Transverse colon (tissue), 4 donors: ENCODE results near the gene AHDC1. TPM values are rescaled to one million over a fixed set of nuclear protein-coding genes. Genes with fewer than 3 reads are reported as not detected.

Experiments used
- DNase-seq: peaks from one replicate; pipeline ENCODE4 v3.0.0-alpha.2; 2019
- H3K27ac ChIP-seq, 4 donors: fragments of 200-600 bp; sonication (generic); 2 replicates each; pipeline ENCODE4 v1.5.1; 2016 to 2018; ENCODE audit warnings: inconsistent platforms in 4 of 4
- H3K27me3 ChIP-seq: fragments of 200-600 bp; sonication (generic); 2 replicates; pipeline ENCODE4 v1.5.1; 2017; ENCODE audit warnings: inconsistent platforms
- H3K36me3 ChIP-seq, 4 donors: fragments of 200-600 bp; sonication (generic); 2 replicates each; pipeline ENCODE4 v1.5.1; 2017 to 2019; ENCODE audit warnings: inconsistent platforms in 4 of 4
- H3K4me1 ChIP-seq, 4 donors: fragments of 200-600 bp; sonication (generic); 2 replicates each; pipeline ENCODE4 v1.5.1; 2017 to 2020; ENCODE audit warnings: inconsistent platforms in 4 of 4
- H3K4me3 ChIP-seq, 4 donors: fragments of 200-600 bp; sonication (generic); 1 replicate in 1 of 4; 2 replicates in 3 of 4; pipeline versions ENCODE4 v1.5.1 to v1.6.1; 2017 to 2019; ENCODE audit warnings: inconsistent platforms in 4 of 4
- H3K9me3 ChIP-seq, 2 donors: fragments of 200-600 bp; sonication (generic); 2 replicates each; pipeline ENCODE4 v1.5.1; 2017 to 2019; ENCODE audit warnings: inconsistent platforms in 2 of 2
- EP300 ChIP-seq: sonication (generic); formaldehyde crosslinking; IDR thresholded peaks from one replicate; pipeline ENCODE4 v1.6.1; 2017; ENCODE audit warnings: antibody characterized with exemption, low read depth
- POLR2A ChIP-seq: fragments of 450-650 bp; IDR thresholded peaks from one replicate; pipeline ENCODE4 v1.6.1; 2016; ENCODE audit warnings: antibody characterized with exemption, mild to moderate bottlenecking, moderate library complexity
- POLR2AphosphoS5 ChIP-seq, 3 donors: sonication (generic); formaldehyde crosslinking; IDR thresholded peaks; one replicate each; pipeline ENCODE4 v1.6.1; 2016; ENCODE audit warnings: antibody characterized with exemption in 3 of 3
- WGBS, 2 donors: methylation state at CpG; one replicate each; pipeline ENCODE4 v1.1.5; 2018; ENCODE audit warnings: low coverage in 1 of 2; 5-methylcytosine and 5-hydroxymethylcytosine counted together
- in situ Hi-C, 4 donors: fragments of 200-750 bp; cut with MboI; loops; one replicate each; pipeline versions ENCODE4 v1.15.0 to v1.15.1; 2017; ENCODE audit warnings: low sequenced_read_pairs in 3 of 4, low pct_ligation_motif_present in 1 of 4, low pct_unique_long_range_greater_than_20kb in 1 of 4
- intact Hi-C: fragments of 100-400 bp; cut with DNase I; formaldehyde crosslinking; loops from one replicate; pipeline ENCODE4 v1.15.1; 2023; ENCODE audit warnings: low total_unique reads
- total RNA-seq, 4 donors: library from RNA; depleted of rRNA; stranded (reverse); fragments of >200 nt; gene quantifications; one replicate each; pipeline ENCODE4 v1.1.0, GENCODE V29; 2016
- TF ChIP-seq, protein P1 (sequence below), 5 experiments: fragments of 200-600 bp in 3 of 5; fragments of 450-650 bp in 2 of 5; sonication (generic) in 3 of 5; IDR thresholded peaks; 1 replicate in 2 of 5; 2 replicates in 3 of 5; pipeline ENCODE4 v1.5.1; 2016 to 2017; ENCODE audit warnings: antibody characterized with exemption in 5 of 5, inconsistent platforms in 3 of 5, mild to moderate bottlenecking in 2 of 5, moderate library complexity in 1 of 5

The AHDC1 gene
- total RNA-seq, 4 donors from 2014 or later = 11.7 to 34.4 (median 21.3) TPM

DNA sequence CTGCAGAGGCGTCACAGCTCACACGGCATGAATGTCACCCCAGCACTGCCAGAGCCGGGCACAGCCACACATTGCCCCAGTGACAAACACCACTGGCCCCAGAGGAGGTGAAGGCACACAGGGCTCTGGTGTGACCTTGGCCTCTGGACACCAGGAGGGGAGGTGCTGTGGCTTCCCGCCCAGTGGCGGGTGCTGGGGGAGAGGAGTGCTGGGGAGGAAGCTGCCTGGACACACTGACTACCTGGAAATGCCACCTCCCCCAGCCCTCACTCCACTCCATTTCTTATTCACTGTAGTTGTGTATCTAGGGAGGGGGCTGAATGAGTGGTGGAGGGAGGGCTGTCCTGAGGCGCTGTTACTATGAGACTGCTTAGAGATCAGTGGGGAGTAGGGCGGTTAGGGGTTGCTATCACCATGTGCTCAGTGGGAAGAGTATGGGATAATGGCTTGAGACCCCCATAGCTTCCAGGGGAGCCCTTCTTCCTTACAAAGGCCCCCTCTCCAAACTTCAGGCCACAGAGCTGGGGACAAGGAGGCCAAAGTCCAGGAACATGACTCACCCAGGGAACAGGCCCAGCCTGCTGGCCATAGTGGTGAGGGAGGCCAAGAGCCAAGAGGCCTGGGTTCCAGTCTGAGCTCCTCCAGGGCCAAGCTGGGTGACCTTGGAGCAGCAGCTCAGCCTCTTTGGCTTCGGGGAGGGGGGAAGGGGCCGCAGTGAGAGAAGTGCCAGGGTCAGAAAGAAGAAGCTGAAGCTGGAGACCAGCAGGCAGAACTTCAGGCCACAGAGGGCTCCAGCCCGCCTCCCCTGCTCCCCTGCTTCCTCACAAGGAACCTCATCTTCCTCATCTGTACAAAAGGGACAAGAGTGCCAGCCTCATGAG is 40.1 kb downstream of the AHDC1 start:
- intact Hi-C loops (no loop called here), in situ Hi-C loops (no loop called here)
- H3K27ac ChIP-seq = peak overlapping the region; percentile 82 to 95 (median 92)
- H3K36me3 ChIP-seq = no peaks in the 10 kb centered on the region
- H3K27me3 ChIP-seq = no peaks in the 10 kb centered on the region
- H3K4me3 ChIP-seq = no peak overlapping the region
- peak; percentile 76 for DNase-seq
- H3K9me3 ChIP-seq = no peaks in the 10 kb centered on the region
- WGBS, 2 donors = 54% methylated on average over 10 of the region's 10 CpGs; no CpG with 5 or more reads in 1 of the 2 donors
- peaks cover 70 to 81% (median 78%) of the 10 kb centered on the region in 4 donors for H3K4me1 ChIP-seq
- TF ChIP-seq POLR2AphosphoS5 (IDR thresholded peaks at IDR 0.05) (peak in 2 of 3 donors; percentile 38 to 43), EP300 (no peak)

DNA sequence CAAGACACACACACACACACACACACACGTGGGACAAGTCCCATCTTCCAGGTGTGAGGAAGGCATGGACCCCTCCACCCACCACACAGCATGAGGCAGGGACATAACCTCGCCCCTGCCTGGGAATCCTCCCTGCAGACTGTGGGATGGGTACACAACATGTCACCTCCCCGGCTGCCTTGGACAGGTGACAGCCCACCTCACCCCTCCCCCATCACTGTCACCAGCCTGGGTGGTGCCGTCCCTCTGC is 40.7 kb downstream of the AHDC1 start:
- intact Hi-C loops = no loop called here
- 48% methylated on average over 4 of the region's 4 CpGs; no CpG with 5 or more reads in 1 of the 2 donors for WGBS, 2 donors
- no peaks in the 10 kb centered on the region for H3K36me3 ChIP-seq
- DNase-seq = no peak
- no peak overlapping the region for H3K4me3 ChIP-seq
- in situ Hi-C loops = no loop called here
- peak overlapping the region; percentile 82 to 95 (median 92) for H3K27ac ChIP-seq
- no peak for TF ChIP-seq POLR2A
- TF ChIP-seq POLR2AphosphoS5 (IDR thresholded peaks at IDR 0.05) = no peak
- no peak for TF ChIP-seq EP300
- TF ChIP-seq, protein P1, sequence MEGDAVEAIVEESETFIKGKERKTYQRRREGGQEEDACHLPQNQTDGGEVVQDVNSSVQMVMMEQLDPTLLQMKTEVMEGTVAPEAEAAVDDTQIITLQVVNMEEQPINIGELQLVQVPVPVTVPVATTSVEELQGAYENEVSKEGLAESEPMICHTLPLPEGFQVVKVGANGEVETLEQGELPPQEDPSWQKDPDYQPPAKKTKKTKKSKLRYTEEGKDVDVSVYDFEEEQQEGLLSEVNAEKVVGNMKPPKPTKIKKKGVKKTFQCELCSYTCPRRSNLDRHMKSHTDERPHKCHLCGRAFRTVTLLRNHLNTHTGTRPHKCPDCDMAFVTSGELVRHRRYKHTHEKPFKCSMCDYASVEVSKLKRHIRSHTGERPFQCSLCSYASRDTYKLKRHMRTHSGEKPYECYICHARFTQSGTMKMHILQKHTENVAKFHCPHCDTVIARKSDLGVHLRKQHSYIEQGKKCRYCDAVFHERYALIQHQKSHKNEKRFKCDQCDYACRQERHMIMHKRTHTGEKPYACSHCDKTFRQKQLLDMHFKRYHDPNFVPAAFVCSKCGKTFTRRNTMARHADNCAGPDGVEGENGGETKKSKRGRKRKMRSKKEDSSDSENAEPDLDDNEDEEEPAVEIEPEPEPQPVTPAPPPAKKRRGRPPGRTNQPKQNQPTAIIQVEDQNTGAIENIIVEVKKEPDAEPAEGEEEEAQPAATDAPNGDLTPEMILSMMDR (IDR thresholded peaks at IDR 0.05) = no peak
- no peaks in the 10 kb centered on the region for H3K27me3 ChIP-seq
- H3K9me3 ChIP-seq = no peaks in the 10 kb centered on the region
- peaks cover 75 to 82% (median 80%) of the 10 kb centered on the region in 4 donors for H3K4me1 ChIP-seq

DNA sequence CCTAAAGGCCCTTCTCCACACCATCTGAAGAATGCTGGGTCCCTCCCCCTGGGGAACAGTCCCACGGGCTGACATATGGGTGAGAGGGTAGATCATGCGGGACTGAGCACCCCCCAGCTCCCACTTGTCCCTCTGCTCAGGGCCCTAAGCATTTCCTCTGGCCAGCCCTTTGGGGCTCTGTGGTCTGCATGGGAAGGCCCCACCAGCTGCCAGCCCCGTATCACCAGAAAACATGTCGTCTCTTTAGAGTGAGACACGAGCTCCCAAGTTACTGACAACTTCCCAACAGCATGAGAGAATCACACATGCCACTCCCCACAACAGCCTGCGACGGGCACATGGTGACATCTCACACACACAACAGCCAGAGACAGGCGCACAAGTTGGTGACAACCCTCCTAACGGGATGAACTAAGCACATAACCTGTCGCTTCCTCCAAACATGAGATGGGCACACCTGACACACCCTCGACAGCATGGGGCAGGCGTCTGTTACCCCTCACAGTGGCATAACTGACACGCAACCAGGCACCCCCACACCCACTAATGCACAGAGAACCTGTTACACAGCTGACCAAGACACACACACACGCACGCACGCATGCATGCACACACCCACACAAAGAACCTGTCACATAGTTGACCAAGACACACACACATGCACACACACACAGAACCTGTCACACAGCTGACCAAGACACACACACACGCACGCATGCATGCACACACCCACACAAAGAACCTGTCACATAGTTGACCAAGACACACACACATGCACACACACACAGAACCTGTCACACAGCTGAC is 41.2 kb downstream of the AHDC1 start:
- Histone ChIP-seq H3K27ac (peak overlapping the region; percentile 82 to 95 (median 92)), H3K4me1 (peaks cover 75 to 82% (median 79%) of the 10 kb centered on the region in 4 donors)

DNA sequence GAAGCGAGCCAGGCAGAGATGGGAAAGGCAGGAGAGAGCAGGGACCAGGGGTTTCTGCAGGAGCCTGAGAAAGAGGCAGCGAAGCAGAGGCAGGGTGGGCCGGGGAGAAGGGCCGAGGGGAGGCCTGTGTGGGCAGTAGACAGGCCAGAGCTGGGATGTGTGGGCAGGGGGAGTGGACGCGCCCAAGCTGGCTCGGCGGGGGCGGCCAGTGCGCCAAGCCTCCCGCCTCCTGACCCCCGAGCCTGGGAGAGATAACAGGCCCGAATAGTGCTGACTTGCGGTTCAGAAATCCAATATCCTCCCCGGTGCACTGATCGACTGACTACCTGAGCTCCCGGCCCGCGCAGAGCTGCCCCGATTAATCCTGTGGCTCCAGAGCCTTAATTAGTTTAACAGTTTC is 41.9 kb downstream of the AHDC1 start:
- WGBS, 2 donors = 72 to 84% methylated on average over 4 to 20 of the region's 20 CpGs
- Histone ChIP-seq H3K4me1 (peaks cover 75 to 82% (median 79%) of the 10 kb centered on the region in 4 donors), H3K4me3 (no peak overlapping the region), H3K36me3 (no peaks in the 10 kb centered on the region), H3K9me3 (no peaks in the 10 kb centered on the region), H3K27me3 (no peaks in the 10 kb centered on the region), H3K27ac (peak overlapping the region; percentile 69 to 95 (median 92))
- DNase-seq = no peak
- no peak for TF ChIP-seq POLR2A
- TF ChIP-seq EP300 = no peak
- TF ChIP-seq POLR2AphosphoS5 (IDR thresholded peaks at IDR 0.05) = no peak
- TF ChIP-seq, protein P1 (IDR thresholded peaks at IDR 0.05) = no peak
- intact Hi-C loops = no loop called here
- in situ Hi-C loops = no loop called here

More for the DNA sequence above, 41.2 kb downstream of the AHDC1 start:
- Histone ChIP-seq H3K9me3 (no peaks in the 10 kb centered on the region), H3K4me3 (no peak overlapping the region), H3K27me3 (no peaks in the 10 kb centered on the region), H3K36me3 (no peaks in the 10 kb centered on the region)
- TF ChIP-seq POLR2AphosphoS5 (IDR thresholded peaks at IDR 0.05) (no peak), POLR2A (no peak), EP300 (no peak)
- TF ChIP-seq, protein P1 (IDR thresholded peaks at IDR 0.05) = no peak
- 69 to 70% methylated on average over 8 to 18 of the region's 18 CpGs for WGBS, 2 donors
- in situ Hi-C loops = no loop called here
- intact Hi-C loops = no loop called here
- DNase-seq = no peak
